ENCODE measurements around the gene AZGP1.
"Not testable (repeated sequence)": the region's sequence is repeated elsewhere in the genome, so short reads cannot be mapped to it uniquely, and the experiment has no call there.

Gene AZGP1

DNA sequence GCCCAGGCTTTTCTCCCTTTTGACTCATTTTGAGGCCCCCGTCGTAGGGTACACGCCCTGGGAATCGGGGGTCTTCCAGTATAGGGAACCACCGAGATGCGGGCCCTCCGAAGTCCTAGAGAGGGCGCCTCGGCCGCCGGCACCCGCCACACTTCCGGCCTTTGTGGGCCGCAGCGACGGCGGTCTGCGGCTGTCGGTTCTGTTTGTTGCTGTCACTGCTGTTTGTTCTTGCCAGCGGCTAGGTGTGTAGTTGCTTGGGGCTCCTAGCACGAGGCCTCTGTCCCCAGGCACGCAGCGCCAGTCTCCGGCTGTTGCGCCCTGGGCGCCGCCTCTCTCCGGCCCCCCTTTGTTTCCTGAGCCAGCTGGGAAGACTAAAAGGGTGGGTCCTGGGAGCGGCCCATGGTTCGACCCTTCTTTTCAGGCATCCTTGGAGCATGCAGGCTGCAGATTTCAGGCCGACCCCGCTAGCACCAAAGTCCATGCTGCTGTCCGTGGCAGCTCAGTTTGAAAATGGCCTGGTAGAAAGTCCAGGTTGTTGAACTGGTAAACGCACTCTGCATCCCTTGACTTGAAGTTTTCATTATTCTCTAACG lies 21.8 kb upstream of the AZGP1 start:
- DNase-seq, result peak; percentile 40

DNA sequence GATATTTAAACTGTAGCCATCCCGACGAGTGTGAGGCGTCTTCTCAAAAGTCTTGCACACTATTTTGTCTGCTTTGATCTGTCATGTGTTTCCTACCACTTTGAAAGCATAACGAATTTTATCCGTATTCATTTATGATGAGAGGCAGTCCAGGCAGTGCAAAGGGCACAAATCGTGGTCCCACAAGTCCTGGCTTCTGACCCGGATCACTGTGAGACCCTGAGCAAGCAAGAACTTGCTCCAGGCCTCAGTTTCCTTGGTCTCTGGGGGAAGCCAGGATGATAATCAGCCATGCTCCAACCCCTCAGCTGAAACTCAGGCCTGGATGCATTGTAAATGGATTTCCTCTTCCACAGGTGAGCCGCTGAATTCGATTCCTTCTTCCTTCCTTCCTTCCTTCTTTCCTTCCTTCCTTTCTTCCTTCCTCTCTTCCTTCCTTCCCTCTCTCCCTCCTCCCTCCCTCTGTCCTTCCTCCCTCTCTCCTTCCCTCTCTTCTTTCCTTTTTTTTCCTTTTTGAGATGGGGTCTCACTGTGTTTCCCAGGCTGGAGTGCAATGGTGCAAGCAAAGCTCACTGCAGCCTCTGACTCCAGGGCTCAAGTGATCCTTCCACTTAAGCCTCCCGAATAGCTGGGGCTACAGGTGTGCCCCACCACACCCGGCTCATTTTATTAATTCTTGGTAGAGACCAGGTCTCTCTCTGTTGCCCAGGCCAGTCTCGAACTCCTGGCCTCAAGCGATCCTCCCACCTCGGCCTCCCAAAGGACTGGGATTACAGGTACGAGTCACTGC lies 21.1 kb upstream of the AZGP1 start:
- no peak for DNase-seq

GRCh38 chr7:99994819-99995218 lies 19.0 kb upstream of the AZGP1 start:
- no peak for DNase-seq

GRCh38 chr7:99992330-99993038 lies 16.7 kb upstream of the AZGP1 start:
- no peak for DNase-seq

GRCh38 chr7:99991543-99991942 lies 15.7 kb upstream of the AZGP1 start:
- not testable (repeated sequence) for DNase-seq

GRCh38 chr7:99990460-99990852 lies 14.6 kb upstream of the AZGP1 start:
- no peak for DNase-seq

DNA sequence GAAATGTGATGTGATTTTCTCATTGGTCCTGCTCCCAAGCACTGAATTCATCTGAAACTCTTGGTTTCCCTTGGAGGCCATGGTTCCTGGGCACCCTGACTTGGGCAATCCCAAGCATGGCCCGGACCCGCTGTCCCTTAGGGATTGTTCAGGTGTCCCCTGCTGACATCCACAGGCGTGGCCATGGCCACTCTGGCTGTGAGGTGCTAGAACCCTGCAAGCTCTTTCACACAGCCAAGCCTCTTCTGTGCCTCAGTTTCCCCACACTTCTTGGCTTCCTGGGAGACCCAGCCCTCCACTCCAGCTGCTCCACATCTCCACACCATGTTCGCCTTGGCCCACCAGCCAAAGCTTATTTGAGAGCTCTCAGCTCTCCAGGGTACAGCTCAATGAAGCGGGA lies 12.0 kb upstream of the AZGP1 start:
- no peak for DNase-seq

- not testable (repeated sequence) for DNase-seq
Observed at GRCh38 chr7:99987306-99987705, 11.5 kb upstream of the AZGP1 start.

DNA sequence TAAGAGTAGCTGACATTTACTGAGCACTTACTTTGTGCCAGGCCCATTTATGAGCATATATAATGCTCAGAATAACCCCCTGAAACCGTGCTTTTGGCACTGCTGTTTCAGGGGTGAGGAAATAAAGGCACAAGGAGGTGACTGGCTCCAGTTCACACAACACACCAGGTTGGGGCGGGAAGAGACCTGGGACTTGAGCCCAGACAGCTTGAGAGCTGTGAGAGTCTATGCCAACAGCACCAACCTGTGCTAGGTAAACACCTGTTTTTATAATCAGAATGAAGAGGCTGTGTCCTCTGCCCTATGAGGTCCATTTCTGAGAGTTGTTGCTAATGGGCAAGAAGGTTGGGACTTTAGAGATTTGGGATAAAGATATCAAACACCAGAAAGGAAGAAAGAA lies 8.8 kb upstream of the AZGP1 start:
- DNase-seq, result no peak

DNA sequence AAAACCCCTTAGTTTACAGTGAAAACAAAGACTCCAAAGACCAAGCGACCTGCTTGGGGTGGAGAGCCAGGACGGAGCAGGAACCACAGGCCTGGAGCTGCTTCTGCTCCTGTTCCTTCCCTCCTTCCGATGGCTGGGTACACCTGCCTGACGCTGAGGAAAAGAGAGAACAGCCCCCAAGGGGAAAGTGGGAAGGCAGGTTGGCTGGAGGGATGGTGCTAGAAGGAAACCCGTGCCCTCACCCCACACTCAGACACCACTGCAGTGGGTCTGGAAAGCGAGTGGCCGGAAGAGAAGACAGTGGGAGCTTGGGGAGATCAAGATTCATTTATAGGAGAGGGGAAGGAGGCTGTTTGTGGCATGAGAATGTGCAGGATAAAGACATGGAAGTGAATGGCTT lies 5.2 kb upstream of the AZGP1 start:
- DNase-seq, result not testable (repeated sequence)

DNA sequence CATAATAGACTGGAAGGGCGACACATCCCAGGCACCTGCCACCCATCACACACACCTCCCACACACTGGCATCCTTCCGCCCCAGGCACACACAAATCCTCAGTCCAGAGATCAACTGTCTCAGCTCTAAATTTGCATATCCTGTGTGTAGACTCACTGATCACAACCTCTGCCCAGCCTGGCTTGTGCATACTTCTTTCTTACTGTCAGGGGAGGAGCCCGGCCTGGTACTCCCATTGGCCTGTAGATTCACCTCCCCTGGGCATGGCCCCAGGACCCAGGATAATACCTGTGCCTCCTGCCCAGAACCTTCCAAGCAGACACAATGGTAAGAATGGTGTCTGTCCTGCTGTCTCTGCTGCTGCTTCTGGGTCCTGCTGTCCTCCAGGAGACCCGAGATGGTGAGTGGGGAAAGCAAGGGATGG lies 4.6 kb upstream of the AZGP1 start:
- not testable (repeated sequence) for DNase-seq

DNA sequence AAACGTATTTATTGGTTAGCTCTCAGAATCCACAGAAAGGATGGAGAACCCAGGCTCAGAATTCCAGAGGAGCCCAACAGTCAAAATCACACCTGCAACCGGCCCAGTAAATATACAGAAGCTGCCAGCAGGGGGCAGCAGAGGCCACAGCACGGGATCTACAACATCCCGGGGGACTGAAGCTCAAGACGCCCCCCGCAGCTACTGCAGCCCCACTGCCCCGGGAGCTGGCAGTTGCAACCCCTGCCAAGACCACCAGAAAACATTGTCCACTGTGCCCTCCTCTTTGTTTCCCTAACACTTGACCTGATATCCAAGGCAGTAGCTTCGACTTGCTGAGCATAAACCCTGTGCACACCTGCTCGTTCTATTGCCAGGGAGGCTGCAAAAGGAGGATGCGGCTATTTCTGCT lies 4.0 kb upstream of the AZGP1 start:
- not testable (repeated sequence) for DNase-seq

- no peak for DNase-seq
Observed at GRCh38 chr7:99976626-99977025, 795 bp upstream of the AZGP1 start.

GRCh38 chr7:99974681-99975080 lies 1.1 kb downstream of the AZGP1 start:
- no peak for DNase-seq

- not testable (repeated sequence) for DNase-seq
Observed at GRCh38 chr7:99973817-99974216, 2.0 kb downstream of the AZGP1 start.

DNA sequence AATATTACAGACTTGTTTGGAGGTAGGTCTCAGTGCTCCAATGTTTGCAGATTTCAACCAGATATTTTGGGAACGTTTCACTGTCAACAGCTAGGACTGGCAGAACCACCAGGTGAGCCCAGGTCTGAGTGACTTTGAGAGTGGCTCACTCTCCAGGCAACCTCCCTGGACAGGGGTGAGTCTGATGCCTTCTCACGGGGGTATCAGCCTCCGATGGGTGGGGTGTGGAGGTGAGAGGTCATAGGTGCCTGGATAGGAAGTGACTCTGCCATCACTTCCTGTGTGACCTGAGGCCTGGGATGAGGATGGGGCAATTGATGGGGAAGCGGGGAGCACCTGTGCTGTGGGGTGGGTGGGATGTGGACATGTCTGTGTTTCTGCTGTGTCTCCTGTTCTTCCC lies 4.6 kb downstream of the AZGP1 start:
- no peak for DNase-seq

- DNase-seq, result not testable (repeated sequence)
Observed at GRCh38 chr7:99969813-99970212, 6.0 kb downstream of the AZGP1 start.

DNA sequence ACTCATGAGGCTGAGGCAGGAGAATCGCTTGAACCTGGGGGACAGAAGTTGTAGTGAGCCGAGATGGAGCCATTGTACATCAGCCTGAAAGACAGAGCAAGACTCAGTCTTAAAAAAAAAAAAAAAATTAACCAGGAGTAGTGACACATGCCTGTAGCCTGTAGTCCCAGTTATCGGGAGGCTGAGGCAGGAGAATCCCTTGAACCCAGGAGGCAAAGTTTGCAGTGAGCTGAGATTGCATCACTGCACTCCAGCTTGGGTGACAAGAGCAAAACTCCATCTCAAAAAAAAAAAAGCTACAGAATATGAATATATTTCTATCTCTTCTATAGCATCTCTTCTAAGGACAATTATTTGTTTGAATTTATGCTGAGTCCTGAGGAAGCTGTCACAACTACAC lies 6.5 kb downstream of the AZGP1 start:
- no peak for DNase-seq

GRCh38 chr7:99958564-99959227 lies 17.1 kb downstream of the AZGP1 start:
- DNase-seq, result no peak

GRCh38 chr7:99955247-99955646 lies 20.6 kb downstream of the AZGP1 start:
- no peak for DNase-seq

GRCh38 chr7:99954643-99955042 lies 21.2 kb downstream of the AZGP1 start:
- DNase-seq, result not testable (repeated sequence)

DNA sequence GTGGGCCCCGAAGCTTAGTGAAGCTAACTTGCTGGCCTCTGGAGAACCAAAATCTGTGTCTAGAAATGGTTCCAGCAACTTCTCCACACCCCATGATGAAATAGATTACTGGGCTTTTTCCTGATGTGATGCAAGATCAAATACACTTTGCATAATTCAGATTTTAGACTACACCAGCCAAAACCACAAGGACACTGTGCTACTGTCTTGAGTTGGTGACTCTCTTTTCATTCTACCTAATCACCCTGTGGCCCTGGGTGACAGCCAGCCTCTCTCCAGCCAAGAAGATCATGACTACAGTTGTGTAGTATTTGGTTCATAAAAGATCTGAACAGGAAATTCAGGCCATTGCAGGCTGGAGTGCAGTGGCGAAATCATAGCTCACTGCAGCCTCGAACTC lies 22.2 kb downstream of the AZGP1 start:
- DNase-seq, result peak; percentile 6

- not testable (repeated sequence) for DNase-seq
Observed at GRCh38 chr7:99952649-99953048, 23.2 kb downstream of the AZGP1 start.

All from fibroblast of skin of back (primary cell).